ENCODE data around the gene CTNNA3.

Gene CTNNA3

DNA sequence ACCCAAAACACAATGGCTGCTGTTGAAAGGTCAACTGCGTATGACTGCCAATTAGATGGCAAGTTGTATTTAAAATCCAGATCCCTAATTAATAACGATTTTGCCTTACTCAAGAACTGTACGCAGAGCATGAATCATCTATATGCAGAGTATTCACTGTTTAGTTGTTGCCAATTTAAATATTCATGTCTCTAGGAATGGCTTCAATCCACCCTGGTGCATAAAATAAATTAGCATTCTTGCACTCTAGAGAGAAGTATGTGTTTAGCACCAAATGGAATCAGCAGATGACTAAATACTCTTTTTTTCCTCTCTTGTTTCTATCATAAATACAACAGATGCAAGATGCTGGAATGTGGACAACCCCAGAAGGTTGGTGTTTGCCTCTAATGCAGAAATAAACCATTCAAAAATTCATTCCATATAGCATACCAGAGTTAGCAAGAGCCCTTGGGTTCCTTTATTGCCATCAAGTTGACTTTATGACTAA lies 449.9 kb downstream of the CTNNA3 start (continued):
- TF ChIP-seq, protein P1, sequence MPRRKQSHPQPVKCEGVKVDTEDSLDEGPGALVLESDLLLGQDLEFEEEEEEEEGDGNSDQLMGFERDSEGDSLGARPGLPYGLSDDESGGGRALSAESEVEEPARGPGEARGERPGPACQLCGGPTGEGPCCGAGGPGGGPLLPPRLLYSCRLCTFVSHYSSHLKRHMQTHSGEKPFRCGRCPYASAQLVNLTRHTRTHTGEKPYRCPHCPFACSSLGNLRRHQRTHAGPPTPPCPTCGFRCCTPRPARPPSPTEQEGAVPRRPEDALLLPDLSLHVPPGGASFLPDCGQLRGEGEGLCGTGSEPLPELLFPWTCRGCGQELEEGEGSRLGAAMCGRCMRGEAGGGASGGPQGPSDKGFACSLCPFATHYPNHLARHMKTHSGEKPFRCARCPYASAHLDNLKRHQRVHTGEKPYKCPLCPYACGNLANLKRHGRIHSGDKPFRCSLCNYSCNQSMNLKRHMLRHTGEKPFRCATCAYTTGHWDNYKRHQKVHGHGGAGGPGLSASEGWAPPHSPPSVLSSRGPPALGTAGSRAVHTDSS (tag by site-specific recombination; IDR thresholded peaks at IDR 0.05) = no peak
- TF ChIP-seq ZNF248 (tag by site-specific recombination; IDR thresholded peaks at IDR 0.05) (no peak), KLF8 (tag by site-specific recombination; IDR thresholded peaks at IDR 0.05) (no peak), GLI4 (tag by site-specific recombination; IDR thresholded peaks at IDR 0.05) (no peak), ZBTB20 (tag by site-specific recombination; IDR thresholded peaks at IDR 0.05) (no peak), GLIS1 (tag by site-specific recombination; IDR thresholded peaks at IDR 0.05) (no peak), EGR2 (tag by site-specific recombination; IDR thresholded peaks at IDR 0.05; ENCODE audit: low read depth) (no peak), BCL11B (tag by site-specific recombination; IDR thresholded peaks at IDR 0.05; ENCODE audit: low read depth) (no peak)
- TF ChIP-seq, protein P2, sequence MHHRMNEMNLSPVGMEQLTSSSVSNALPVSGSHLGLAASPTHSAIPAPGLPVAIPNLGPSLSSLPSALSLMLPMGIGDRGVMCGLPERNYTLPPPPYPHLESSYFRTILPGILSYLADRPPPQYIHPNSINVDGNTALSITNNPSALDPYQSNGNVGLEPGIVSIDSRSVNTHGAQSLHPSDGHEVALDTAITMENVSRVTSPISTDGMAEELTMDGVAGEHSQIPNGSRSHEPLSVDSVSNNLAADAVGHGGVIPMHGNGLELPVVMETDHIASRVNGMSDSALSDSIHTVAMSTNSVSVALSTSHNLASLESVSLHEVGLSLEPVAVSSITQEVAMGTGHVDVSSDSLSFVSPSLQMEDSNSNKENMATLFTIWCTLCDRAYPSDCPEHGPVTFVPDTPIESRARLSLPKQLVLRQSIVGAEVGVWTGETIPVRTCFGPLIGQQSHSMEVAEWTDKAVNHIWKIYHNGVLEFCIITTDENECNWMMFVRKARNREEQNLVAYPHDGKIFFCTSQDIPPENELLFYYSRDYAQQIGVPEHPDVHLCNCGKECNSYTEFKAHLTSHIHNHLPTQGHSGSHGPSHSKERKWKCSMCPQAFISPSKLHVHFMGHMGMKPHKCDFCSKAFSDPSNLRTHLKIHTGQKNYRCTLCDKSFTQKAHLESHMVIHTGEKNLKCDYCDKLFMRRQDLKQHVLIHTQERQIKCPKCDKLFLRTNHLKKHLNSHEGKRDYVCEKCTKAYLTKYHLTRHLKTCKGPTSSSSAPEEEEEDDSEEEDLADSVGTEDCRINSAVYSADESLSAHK (tag by site-specific recombination; IDR thresholded peaks at IDR 0.05) = no peak
- TF ChIP-seq, protein P3, sequence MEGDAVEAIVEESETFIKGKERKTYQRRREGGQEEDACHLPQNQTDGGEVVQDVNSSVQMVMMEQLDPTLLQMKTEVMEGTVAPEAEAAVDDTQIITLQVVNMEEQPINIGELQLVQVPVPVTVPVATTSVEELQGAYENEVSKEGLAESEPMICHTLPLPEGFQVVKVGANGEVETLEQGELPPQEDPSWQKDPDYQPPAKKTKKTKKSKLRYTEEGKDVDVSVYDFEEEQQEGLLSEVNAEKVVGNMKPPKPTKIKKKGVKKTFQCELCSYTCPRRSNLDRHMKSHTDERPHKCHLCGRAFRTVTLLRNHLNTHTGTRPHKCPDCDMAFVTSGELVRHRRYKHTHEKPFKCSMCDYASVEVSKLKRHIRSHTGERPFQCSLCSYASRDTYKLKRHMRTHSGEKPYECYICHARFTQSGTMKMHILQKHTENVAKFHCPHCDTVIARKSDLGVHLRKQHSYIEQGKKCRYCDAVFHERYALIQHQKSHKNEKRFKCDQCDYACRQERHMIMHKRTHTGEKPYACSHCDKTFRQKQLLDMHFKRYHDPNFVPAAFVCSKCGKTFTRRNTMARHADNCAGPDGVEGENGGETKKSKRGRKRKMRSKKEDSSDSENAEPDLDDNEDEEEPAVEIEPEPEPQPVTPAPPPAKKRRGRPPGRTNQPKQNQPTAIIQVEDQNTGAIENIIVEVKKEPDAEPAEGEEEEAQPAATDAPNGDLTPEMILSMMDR (tag by site-specific recombination; IDR thresholded peaks at IDR 0.05) = no peak

DNA sequence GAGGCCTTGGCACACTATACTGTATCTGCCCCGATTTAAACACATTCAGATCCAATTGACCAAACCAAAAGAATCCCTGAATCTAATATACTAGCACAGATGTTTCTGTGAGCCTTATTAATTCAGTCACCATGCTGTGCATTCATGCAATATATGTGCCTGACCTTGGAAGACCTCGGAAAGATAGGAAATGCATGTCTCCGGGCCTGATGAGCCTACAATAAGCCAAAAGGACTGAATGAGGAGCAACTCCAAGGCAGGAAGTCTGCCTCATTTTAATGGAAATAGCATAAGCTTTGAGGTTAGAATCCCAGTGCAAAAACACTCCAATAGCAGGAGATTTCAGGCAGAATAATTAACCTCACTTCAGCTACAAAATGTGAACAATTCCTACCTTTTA lies 453.5 kb downstream of the CTNNA3 start:
- ChIA-PET POLR2A (no interaction called here), CTCF (no interaction called here)
- no peak for TF ChIP-seq ZNF324 (tag by site-specific recombination; IDR thresholded peaks at IDR 0.05)

DNA sequence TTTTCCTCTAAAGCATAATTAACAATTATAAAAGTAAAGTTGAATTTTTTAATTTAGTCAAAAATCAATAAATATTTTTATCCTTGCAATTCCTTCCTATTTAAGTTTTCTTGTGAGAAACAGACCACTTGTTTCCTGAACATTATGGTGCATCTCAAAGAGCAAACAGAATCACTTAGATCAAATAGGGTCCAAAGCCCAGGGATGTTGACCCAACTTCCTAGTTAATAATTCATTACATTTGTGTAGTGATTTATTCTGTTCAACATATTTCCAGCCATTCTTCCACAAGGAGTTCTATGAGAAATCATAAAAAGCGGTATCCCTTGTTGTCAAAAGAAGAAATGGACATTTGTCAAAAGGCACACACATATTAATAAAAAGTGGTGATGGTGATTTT lies 454.5 kb downstream of the CTNNA3 start:
- H3K4me3 ChIP-seq (ENCODE audit: low read depth, low read length) = no peak overlapping the region
- ChIA-PET POLR2A (no interaction called here), CTCF (no interaction called here)
- no peaks in the 10 kb centered on the region for H3K9me3 ChIP-seq (ENCODE audit: control insufficient read depth, insufficient read depth, low read depth, low read length)
- no peak overlapping the region for H3K27ac ChIP-seq (ENCODE audit: extremely low read depth, low read depth, low read length)
- TF ChIP-seq ZBTB21 (tag by site-specific recombination; IDR thresholded peaks at IDR 0.05) = no peak
- no peak for TF ChIP-seq ZFP69B (tag by site-specific recombination; IDR thresholded peaks at IDR 0.05)
- TF ChIP-seq ZSCAN30 (tag by site-specific recombination; IDR thresholded peaks at IDR 0.05) = no peak
- no peak for TF ChIP-seq ZNF114 (tag by site-specific recombination; IDR thresholded peaks at IDR 0.05)
- TF ChIP-seq ZNF558 (tag by site-specific recombination; IDR thresholded peaks at IDR 0.05) = no peak
- no peak for TF ChIP-seq ZBTB17 (tag by site-specific recombination; IDR thresholded peaks at IDR 0.05)
- TF ChIP-seq ZNF473 (tag by site-specific recombination; IDR thresholded peaks at IDR 0.05) = no peak
- no peak for TF ChIP-seq SP3 (tag by site-specific recombination; IDR thresholded peaks at IDR 0.05)
- TF ChIP-seq ZNF138 (tag by site-specific recombination; IDR thresholded peaks at IDR 0.05; ENCODE audit: borderline replicate concordance) = no peak
- no peak for TF ChIP-seq ZNF776 (tag by site-specific recombination; IDR thresholded peaks at IDR 0.05; ENCODE audit: borderline replicate concordance)
- TF ChIP-seq ZNF311 (tag by site-specific recombination; IDR thresholded peaks at IDR 0.05; ENCODE audit: borderline replicate concordance) = no peak
- no peak for TF ChIP-seq MZF1 (tag by site-specific recombination; IDR thresholded peaks at IDR 0.05; ENCODE audit: borderline replicate concordance)
- no peak for TF ChIP-seq ZNF544 (tag by site-specific recombination; IDR thresholded peaks at IDR 0.05)
- no peak for TF ChIP-seq ZNF610 (tag by site-specific recombination; IDR thresholded peaks at IDR 0.05; ENCODE audit: borderline replicate concordance)
- TF ChIP-seq, protein P4, sequence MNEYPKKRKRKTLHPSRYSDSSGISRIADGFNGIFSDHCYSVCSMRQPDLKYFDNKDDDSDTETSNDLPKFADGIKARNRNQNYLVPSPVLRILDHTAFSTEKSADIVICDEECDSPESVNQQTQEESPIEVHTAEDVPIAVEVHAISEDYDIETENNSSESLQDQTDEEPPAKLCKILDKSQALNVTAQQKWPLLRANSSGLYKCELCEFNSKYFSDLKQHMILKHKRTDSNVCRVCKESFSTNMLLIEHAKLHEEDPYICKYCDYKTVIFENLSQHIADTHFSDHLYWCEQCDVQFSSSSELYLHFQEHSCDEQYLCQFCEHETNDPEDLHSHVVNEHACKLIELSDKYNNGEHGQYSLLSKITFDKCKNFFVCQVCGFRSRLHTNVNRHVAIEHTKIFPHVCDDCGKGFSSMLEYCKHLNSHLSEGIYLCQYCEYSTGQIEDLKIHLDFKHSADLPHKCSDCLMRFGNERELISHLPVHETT (tag by site-specific recombination; IDR thresholded peaks at IDR 0.05) = no peak
- TF ChIP-seq ZNF555 (tag by site-specific recombination; conservative IDR thresholded peaks at IDR 0.05) = no peak
- TF ChIP-seq ZNF670 (tag by site-specific recombination; IDR thresholded peaks at IDR 0.05; ENCODE audit: low read depth) = no peak
- no peaks in the 10 kb centered on the region for H3K36me3 ChIP-seq (ENCODE audit: control insufficient read depth in 2 of 2, insufficient read depth in 1 of 2, low read length in 2 of 2)
- no peaks in the 10 kb centered on the region for H3K4me1 ChIP-seq (ENCODE audit: control insufficient read depth, insufficient read depth, low read length)

More for the DNA sequence above, 453.5 kb downstream of the CTNNA3 start:
- no peak overlapping the region for H3K4me3 ChIP-seq (ENCODE audit: low read depth, low read length)
- no peaks in the 10 kb centered on the region for H3K36me3 ChIP-seq (ENCODE audit: control insufficient read depth in 2 of 2, insufficient read depth in 1 of 2, low read length in 2 of 2)
- H3K4me1 ChIP-seq (ENCODE audit: control insufficient read depth, insufficient read depth, low read length) = no peaks in the 10 kb centered on the region
- H3K9me3 ChIP-seq (ENCODE audit: control insufficient read depth, insufficient read depth, low read depth, low read length) = no peaks in the 10 kb centered on the region
- H3K27ac ChIP-seq (ENCODE audit: extremely low read depth, low read depth, low read length) = no peak overlapping the region
